GM21515 (cell line): ENCODE results near the gene SH3TC1.

Source experiments
- ATAC-seq: cut with Tn5 transposase; IDR thresholded peaks from one replicate; pipeline ENCODE4 v1.9.1; 2021; ENCODE audit not compliant: unreplicated experiment

The SH3TC1 gene

GRCh38 chr4:8274765-8275547 is 75.9 kb downstream of the SH3TC1 start:
- ATAC-seq = no peak

GRCh38 chr4:8275548-8275910 is 76.4 kb downstream of the SH3TC1 start:
- no peak for ATAC-seq

GRCh38 chr4:8276358-8277240 is 77.5 kb downstream of the SH3TC1 start:
- ATAC-seq = no peak

- ATAC-seq = no peak
Observed at GRCh38 chr4:8277356-8278008, 78.4 kb downstream of the SH3TC1 start.

GRCh38 chr4:8278009-8278395 is 78.9 kb downstream of the SH3TC1 start:
- no peak for ATAC-seq

GRCh38 chr4:8278421-8279287 is 79.6 kb downstream of the SH3TC1 start:
- ATAC-seq = no peak

GRCh38 chr4:8279321-8280157 is 80.4 kb downstream of the SH3TC1 start:
- ATAC-seq = no peak

- no peak for ATAC-seq
Observed at GRCh38 chr4:8280158-8280875, 81.2 kb downstream of the SH3TC1 start.

GRCh38 chr4:8280876-8281440 is 81.9 kb downstream of the SH3TC1 start:
- ATAC-seq = no peak

- ATAC-seq = no peak
Observed at GRCh38 chr4:8281519-8282133, 82.5 kb downstream of the SH3TC1 start.

- ATAC-seq = no peak
Observed at GRCh38 chr4:8282134-8282641, 83.1 kb downstream of the SH3TC1 start.

GRCh38 chr4:8282742-8283141 is 83.7 kb downstream of the SH3TC1 start:
- ATAC-seq = no peak

- no peak for ATAC-seq
Observed at GRCh38 chr4:8283161-8283560, 84.1 kb downstream of the SH3TC1 start.

GRCh38 chr4:8283631-8284121 is 84.6 kb downstream of the SH3TC1 start:
- ATAC-seq = no peak

GRCh38 chr4:8284391-8284790 is 85.3 kb downstream of the SH3TC1 start:
- no peak for ATAC-seq

GRCh38 chr4:8285143-8285975 is 86.3 kb downstream of the SH3TC1 start:
- no peak for ATAC-seq
